ENCODE measurements around the gene AMOTL1.

AMOTL1 gene

GRCh38 chr11:94879006-94879405 is 110.8 kb downstream of the AMOTL1 start:
- H3K4me3 ChIP-seq (ENCODE audit: low read depth in 1 of 2, low read length in 2 of 2) = no peak overlapping the region
- no peaks in the 10 kb centered on the region for H3K36me3 ChIP-seq (ENCODE audit: insufficient read depth, low read length)
- ATAC-seq (ENCODE audit: insufficient read depth, low read depth) = no peak
- no peak overlapping the region for H2AFZ ChIP-seq (ENCODE audit: low read depth, low read length)
- H3K9me3 ChIP-seq (ENCODE audit: insufficient read depth, low read length, severe bottlenecking) = no peaks in the 10 kb centered on the region
- no peak overlapping the region for H3K4me2 ChIP-seq (ENCODE audit: insufficient read depth, low read length)
- no peak for DNase-seq
- peaks cover 10% of the 10 kb centered on the region for H3K4me1 ChIP-seq (ENCODE audit: insufficient read depth, low read length)
- no peak for TF ChIP-seq CTCF (IDR thresholded peaks at IDR 0.05; ENCODE audit: borderline replicate concordance, extremely low read depth, low read length, poor library complexity, severe bottlenecking)
- no peak for TF ChIP-seq EZH2 (IDR thresholded peaks at IDR 0.05; ENCODE audit: borderline replicate concordance, low read depth, low read length, severe bottlenecking)
- H3K27me3 ChIP-seq (ENCODE audit: insufficient read depth, low read length, poor library complexity) = no peaks in the 10 kb centered on the region
- H4K20me1 ChIP-seq (ENCODE audit: insufficient read depth, low read length) = no peaks in the 10 kb centered on the region
- H3K27ac ChIP-seq (ENCODE audit: low read length) = no peak overlapping the region
- H3K79me2 ChIP-seq (ENCODE audit: insufficient read depth, low read length) = no peaks in the 10 kb centered on the region
- no peak overlapping the region for H3K9ac ChIP-seq (ENCODE audit: low read depth, low read length)

- no peaks in the 10 kb centered on the region for H3K9me3 ChIP-seq (ENCODE audit: insufficient read depth, low read length, severe bottlenecking)
- no peak overlapping the region for H3K4me2 ChIP-seq (ENCODE audit: insufficient read depth, low read length)
- no peaks in the 10 kb centered on the region for H4K20me1 ChIP-seq (ENCODE audit: insufficient read depth, low read length)
- peaks cover 10% of the 10 kb centered on the region for H3K4me1 ChIP-seq (ENCODE audit: insufficient read depth, low read length)
- no peak for TF ChIP-seq CTCF (IDR thresholded peaks at IDR 0.05; ENCODE audit: borderline replicate concordance, extremely low read depth, low read length, poor library complexity, severe bottlenecking)
- no peak for TF ChIP-seq EZH2 (IDR thresholded peaks at IDR 0.05; ENCODE audit: borderline replicate concordance, low read depth, low read length, severe bottlenecking)
- no peak overlapping the region for H3K9ac ChIP-seq (ENCODE audit: low read depth, low read length)
- ATAC-seq (ENCODE audit: insufficient read depth, low read depth) (no peak), DNase-seq (no peak)
- no peak overlapping the region for H3K4me3 ChIP-seq (ENCODE audit: low read depth in 1 of 2, low read length in 2 of 2)
- no peaks in the 10 kb centered on the region for H3K36me3 ChIP-seq (ENCODE audit: insufficient read depth, low read length)
- no peak overlapping the region for H3K27ac ChIP-seq (ENCODE audit: low read length)
- no peaks in the 10 kb centered on the region for H3K27me3 ChIP-seq (ENCODE audit: insufficient read depth, low read length, poor library complexity)
- H2AFZ ChIP-seq (ENCODE audit: low read depth, low read length) = no peak overlapping the region
- no peaks in the 10 kb centered on the region for H3K79me2 ChIP-seq (ENCODE audit: insufficient read depth, low read length)
Observed at GRCh38 chr11:94880216-94880615, 112.1 kb downstream of the AMOTL1 start.

- Histone ChIP-seq H4K20me1 (ENCODE audit: insufficient read depth, low read length) (no peaks in the 10 kb centered on the region), H3K27ac (ENCODE audit: low read length) (no peak overlapping the region), H3K9me3 (ENCODE audit: insufficient read depth, low read length, severe bottlenecking) (no peaks in the 10 kb centered on the region), H3K9ac (ENCODE audit: low read depth, low read length) (no peak overlapping the region), H2AFZ (ENCODE audit: low read depth, low read length) (no peak overlapping the region), H3K27me3 (ENCODE audit: insufficient read depth, low read length, poor library complexity) (no peaks in the 10 kb centered on the region), H3K4me2 (ENCODE audit: insufficient read depth, low read length) (no peak overlapping the region), H3K36me3 (ENCODE audit: insufficient read depth, low read length) (no peaks in the 10 kb centered on the region), H3K79me2 (ENCODE audit: insufficient read depth, low read length) (no peaks in the 10 kb centered on the region), H3K4me3 (ENCODE audit: low read depth in 1 of 2, low read length in 2 of 2) (no peak overlapping the region), H3K4me1 (ENCODE audit: insufficient read depth, low read length) (no peaks in the 10 kb centered on the region)
- no peak for ATAC-seq (ENCODE audit: insufficient read depth, low read depth)
- no peak for TF ChIP-seq CTCF (IDR thresholded peaks at IDR 0.05; ENCODE audit: borderline replicate concordance, extremely low read depth, low read length, poor library complexity, severe bottlenecking)
- TF ChIP-seq EZH2 (IDR thresholded peaks at IDR 0.05; ENCODE audit: borderline replicate concordance, low read depth, low read length, severe bottlenecking) = no peak
- no peak for DNase-seq
Observed at GRCh38 chr11:94882931-94883330, 114.8 kb downstream of the AMOTL1 start.

GRCh38 chr11:94883878-94884277 is 115.7 kb downstream of the AMOTL1 start:
- Histone ChIP-seq H3K9ac (ENCODE audit: low read depth, low read length) (no peak overlapping the region), H3K4me3 (ENCODE audit: low read depth in 1 of 2, low read length in 2 of 2) (no peak overlapping the region), H3K4me1 (ENCODE audit: insufficient read depth, low read length) (no peaks in the 10 kb centered on the region), H3K9me3 (ENCODE audit: insufficient read depth, low read length, severe bottlenecking) (no peaks in the 10 kb centered on the region), H3K79me2 (ENCODE audit: insufficient read depth, low read length) (no peaks in the 10 kb centered on the region), H3K36me3 (ENCODE audit: insufficient read depth, low read length) (no peaks in the 10 kb centered on the region), H3K4me2 (ENCODE audit: insufficient read depth, low read length) (no peak overlapping the region), H4K20me1 (ENCODE audit: insufficient read depth, low read length) (no peaks in the 10 kb centered on the region), H3K27me3 (ENCODE audit: insufficient read depth, low read length, poor library complexity) (no peaks in the 10 kb centered on the region), H2AFZ (ENCODE audit: low read depth, low read length) (no peak overlapping the region), H3K27ac (ENCODE audit: low read length) (no peak overlapping the region)
- no peak for DNase-seq
- ATAC-seq (ENCODE audit: insufficient read depth, low read depth) = no peak
- no peak for TF ChIP-seq EZH2 (IDR thresholded peaks at IDR 0.05; ENCODE audit: borderline replicate concordance, low read depth, low read length, severe bottlenecking)
- no peak for TF ChIP-seq CTCF (IDR thresholded peaks at IDR 0.05; ENCODE audit: borderline replicate concordance, extremely low read depth, low read length, poor library complexity, severe bottlenecking)
